HK-2 (cell line): ENCODE measurements around the gene ELF5.

Source experiments
- DNase-seq: peaks from one replicate; pipeline ENCODE4 v3.0.0-alpha.2; 2018; ENCODE audit not compliant: unreplicated experiment

ELF5 gene

GRCh38 chr11:34513682-34514449 lies at the start of gene ELF5:
ELF5 (minus strand) TSS chr11:34513794; CDS start chr11:34505749, 8,045 bp downstream.
- DNase-seq, result no peak

GRCh38 chr11:34562976-34563375 lies 49.4 kb upstream of the ELF5 start:
- no peak for DNase-seq

GRCh38 chr11:34560511-34560910 lies 46.9 kb upstream of the ELF5 start:
- no peak for DNase-seq

GRCh38 chr11:34558673-34559072 lies 45.1 kb upstream of the ELF5 start:
- no peak for DNase-seq

- DNase-seq, result no peak
These were observed 44.6 kb upstream of the ELF5 start for GRCh38 chr11:34558211-34558610.

GRCh38 chr11:34552270-34552669 lies 38.7 kb upstream of the ELF5 start:
- DNase-seq, result no peak

- no peak for DNase-seq
These were observed 35.7 kb upstream of the ELF5 start for GRCh38 chr11:34549271-34549670.

- DNase-seq, result no peak
These were observed 34.7 kb upstream of the ELF5 start for GRCh38 chr11:34548278-34548677.

- DNase-seq, result no peak
These were observed 33.1 kb upstream of the ELF5 start for GRCh38 chr11:34546511-34547209.

GRCh38 chr11:34542089-34542488 lies 28.5 kb upstream of the ELF5 start:
- DNase-seq, result no peak

- DNase-seq, result no peak
These were observed 27.3 kb upstream of the ELF5 start for GRCh38 chr11:34540870-34541269.

GRCh38 chr11:34537636-34538035 lies 24.0 kb upstream of the ELF5 start:
- no peak for DNase-seq

GRCh38 chr11:34536056-34536455 lies 22.5 kb upstream of the ELF5 start:
- no peak for DNase-seq

- DNase-seq, result no peak
These were observed 21.2 kb upstream of the ELF5 start for GRCh38 chr11:34534826-34535225.

GRCh38 chr11:34531663-34532062 lies 18.1 kb upstream of the ELF5 start:
- DNase-seq, result no peak

GRCh38 chr11:34530545-34531234 lies 17.1 kb upstream of the ELF5 start:
- DNase-seq, result no peak

GRCh38 chr11:34529643-34530042 lies 16.0 kb upstream of the ELF5 start:
- no peak for DNase-seq

- DNase-seq, result no peak
These were observed 14.5 kb upstream of the ELF5 start for GRCh38 chr11:34528072-34528471.

- no peak for DNase-seq
These were observed 12.5 kb upstream of the ELF5 start for GRCh38 chr11:34525888-34526657.

- no peak for DNase-seq
These were observed 11.5 kb upstream of the ELF5 start for GRCh38 chr11:34525098-34525497.

- DNase-seq, result no peak
These were observed 11.1 kb upstream of the ELF5 start for GRCh38 chr11:34524696-34525095.

GRCh38 chr11:34523053-34523452 lies 9.5 kb upstream of the ELF5 start:
- no peak for DNase-seq
